ENCODE results near the gene GIN1.

GRCh38 chr5:103089272-103089671 lies 30.7 kb downstream of the GIN1 start:
- TF ChIP-seq CTCF (IDR thresholded peaks at IDR 0.05), result no peak
- no peak for TF ChIP-seq POLR2A (IDR thresholded peaks at IDR 0.05)

All from testis (tissue), 2 donors.